DND-41 (cell line): ENCODE measurements around the gene RAB40A.

ENCODE experiments used
- EZH2 ChIP-seq: IDR thresholded peaks from 3 replicates; pipeline ENCODE4 v1.6.1; 2012; ENCODE audit warnings: borderline replicate concordance, low read depth, mild to moderate bottlenecking, moderate library complexity, low read length, inconsistent platforms; ENCODE audit not compliant: severe bottlenecking
- TF ChIP-seq, protein P1 (sequence below): IDR thresholded peaks from 2 replicates; pipeline ENCODE4 v1.5.1; 2012; ENCODE audit warnings: borderline replicate concordance, low read length, moderate library complexity, mild to moderate bottlenecking; ENCODE audit not compliant: poor library complexity, severe bottlenecking; ENCODE audit errors: extremely low read depth

DNA sequence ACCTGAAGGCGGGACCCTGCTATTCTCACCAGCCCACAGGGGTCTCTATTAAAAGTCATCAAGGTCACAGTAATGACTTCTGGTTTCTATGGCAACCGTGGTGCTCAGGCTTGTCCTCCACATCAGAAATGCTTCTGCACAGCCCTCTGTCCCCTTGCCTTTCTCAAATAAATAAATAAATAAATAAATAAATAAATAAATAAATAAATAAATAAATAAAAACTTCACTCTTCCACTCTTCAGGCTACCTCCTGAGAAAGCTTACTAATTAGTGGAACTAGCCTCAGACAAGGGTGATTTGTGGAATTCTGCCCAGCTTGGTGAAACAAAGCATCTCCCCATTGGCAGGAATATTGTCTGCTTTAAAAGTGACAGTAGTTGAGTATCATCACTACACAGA, 5.5 kb upstream of the RAB40A start:
- TF ChIP-seq, protein P1, sequence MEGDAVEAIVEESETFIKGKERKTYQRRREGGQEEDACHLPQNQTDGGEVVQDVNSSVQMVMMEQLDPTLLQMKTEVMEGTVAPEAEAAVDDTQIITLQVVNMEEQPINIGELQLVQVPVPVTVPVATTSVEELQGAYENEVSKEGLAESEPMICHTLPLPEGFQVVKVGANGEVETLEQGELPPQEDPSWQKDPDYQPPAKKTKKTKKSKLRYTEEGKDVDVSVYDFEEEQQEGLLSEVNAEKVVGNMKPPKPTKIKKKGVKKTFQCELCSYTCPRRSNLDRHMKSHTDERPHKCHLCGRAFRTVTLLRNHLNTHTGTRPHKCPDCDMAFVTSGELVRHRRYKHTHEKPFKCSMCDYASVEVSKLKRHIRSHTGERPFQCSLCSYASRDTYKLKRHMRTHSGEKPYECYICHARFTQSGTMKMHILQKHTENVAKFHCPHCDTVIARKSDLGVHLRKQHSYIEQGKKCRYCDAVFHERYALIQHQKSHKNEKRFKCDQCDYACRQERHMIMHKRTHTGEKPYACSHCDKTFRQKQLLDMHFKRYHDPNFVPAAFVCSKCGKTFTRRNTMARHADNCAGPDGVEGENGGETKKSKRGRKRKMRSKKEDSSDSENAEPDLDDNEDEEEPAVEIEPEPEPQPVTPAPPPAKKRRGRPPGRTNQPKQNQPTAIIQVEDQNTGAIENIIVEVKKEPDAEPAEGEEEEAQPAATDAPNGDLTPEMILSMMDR: no peak
- no peak for TF ChIP-seq EZH2
